Astrocyte (in vitro differentiated cells and primary cell): ENCODE measurements around the gene AUNIP. TPM values are rescaled to one million over a fixed set of nuclear protein-coding genes. Genes with fewer than 3 reads are reported as not detected.

Source experiments
- DNase-seq: peaks from one replicate; pipeline ENCODE4 v3.0.0-alpha.2; 2010; ENCODE audit warnings: low read depth
- FAIRE-seq: peaks from 2 replicates; lab custom pipeline; 2011; peaks lifted over from hg19 to GRCh38; lab: Jason Lieb, UNC
- H2AFZ ChIP-seq: 2 replicates; pipeline ENCODE4 v1.6.0; 2012; ENCODE audit warnings: low read depth, low read length, inconsistent platforms
- H3K27ac ChIP-seq: 2 replicates; pipeline ENCODE4 v1.5.1; 2011; ENCODE audit warnings: low read depth, low read length, inconsistent platforms
- H3K27me3 ChIP-seq: 2 replicates; pipeline ENCODE4 v1.6.0; 2011; ENCODE audit warnings: low read length, inconsistent platforms; ENCODE audit not compliant: insufficient read depth
- H3K36me3 ChIP-seq: 2 replicates; pipeline ENCODE4 v1.5.1; 2011; ENCODE audit warnings: low read length, inconsistent platforms; ENCODE audit not compliant: insufficient read depth
- H3K4me1 ChIP-seq: 2 replicates; pipeline ENCODE4 v1.5.1; 2011; ENCODE audit warnings: low read length, inconsistent platforms; ENCODE audit not compliant: insufficient read depth
- H3K4me2 ChIP-seq: 2 replicates; pipeline ENCODE4 v1.6.0; 2012; ENCODE audit warnings: low read length, inconsistent platforms
- H3K4me3 ChIP-seq: 2 replicates; pipeline ENCODE4 v1.5.1; 2011; ENCODE audit warnings: low read depth, mild to moderate bottlenecking, low read length, inconsistent platforms; ENCODE audit not compliant: insufficient read depth
- H3K79me2 ChIP-seq: 2 replicates; pipeline ENCODE4 v1.6.0; 2012; ENCODE audit warnings: mild to moderate bottlenecking, low read length, inconsistent platforms; ENCODE audit not compliant: insufficient read depth
- H3K9ac ChIP-seq: 2 replicates; pipeline ENCODE4 v1.6.0; 2012; ENCODE audit warnings: mild to moderate bottlenecking, low read length, inconsistent platforms
- H3K9me3 ChIP-seq: 2 replicates; pipeline ENCODE4 v1.5.1; 2012; ENCODE audit warnings: low read depth, mild to moderate bottlenecking, low read length, inconsistent platforms; ENCODE audit not compliant: insufficient read depth
- H4K20me1 ChIP-seq: 2 replicates; pipeline ENCODE4 v1.6.0; 2012; ENCODE audit warnings: low read length, inconsistent platforms; ENCODE audit not compliant: insufficient read depth
- H3K27ac Mint-ChIP-seq: one replicate; pipeline ENCODE4 v1.8.0; 2021; ENCODE audit warnings: mild to moderate bottlenecking, mixed read lengths; ENCODE audit not compliant: unreplicated experiment
- H3K27me3 Mint-ChIP-seq: one replicate; pipeline ENCODE4 v1.8.0; 2021; ENCODE audit warnings: low read depth, mixed read lengths; ENCODE audit not compliant: unreplicated experiment
- H3K36me3 Mint-ChIP-seq: one replicate; pipeline ENCODE4 v1.8.0; 2021; ENCODE audit warnings: low read depth, mixed read lengths; ENCODE audit not compliant: unreplicated experiment
- H3K4me1 Mint-ChIP-seq: one replicate; pipeline ENCODE4 v1.8.0; 2021; ENCODE audit warnings: low read depth, mixed read lengths; ENCODE audit not compliant: unreplicated experiment
- H3K4me3 Mint-ChIP-seq: one replicate; pipeline ENCODE4 v1.8.0; 2021; ENCODE audit warnings: mild to moderate bottlenecking, moderate library complexity, mixed read lengths; ENCODE audit not compliant: unreplicated experiment
- H3K9me3 Mint-ChIP-seq: one replicate; pipeline ENCODE4 v1.8.0; 2021; ENCODE audit warnings: mild to moderate bottlenecking, mixed read lengths; ENCODE audit not compliant: unreplicated experiment
- CTCF ChIP-seq: IDR thresholded peaks from 2 replicates; pipeline ENCODE4 v1.5.1; 2011; ENCODE audit warnings: low read depth, mild to moderate bottlenecking, inconsistent platforms, low read length, moderate library complexity; ENCODE audit not compliant: insufficient read depth
- EZH2 ChIP-seq: IDR thresholded peaks from 2 replicates; pipeline ENCODE4 v1.6.1; 2012; ENCODE audit warnings: mild to moderate bottlenecking, low read length, inconsistent platforms; ENCODE audit not compliant: insufficient read depth
- total RNA-seq: library from RNA; stranded (reverse); gene quantifications from 2 replicates; pipeline ENCODE4 v1.2.1, GENCODE V29; 2021

The AUNIP gene
- total RNA-seq, 1 donor from 2014 or later: 2.1 TPM

GRCh38 chr1:25899792-25900191 is 40.5 kb upstream of the AUNIP start:
- H3K79me2 ChIP-seq: peaks cover 55% of the 10 kb centered on the region
- no peaks in the 10 kb centered on the region for H3K27me3 Mint-ChIP-seq
- H3K27ac Mint-ChIP-seq: no peak overlapping the region
- peaks cover 46% of the 10 kb centered on the region for H3K36me3 ChIP-seq
- peaks cover 20% of the 10 kb centered on the region for H3K4me1 ChIP-seq
- no peaks in the 10 kb centered on the region for H3K27me3 ChIP-seq
- DNase-seq (no peak), FAIRE-seq (no peak)
- H3K9me3 Mint-ChIP-seq: no peaks in the 10 kb centered on the region
- TF ChIP-seq CTCF: no peak
- no peak for TF ChIP-seq EZH2
- no peak overlapping the region for H2AFZ ChIP-seq
- peaks cover 20% of the 10 kb centered on the region for H3K36me3 Mint-ChIP-seq
- H3K9me3 ChIP-seq: no peaks in the 10 kb centered on the region
- H3K9ac ChIP-seq: no peak overlapping the region
- peaks cover 9% of the 10 kb centered on the region for H4K20me1 ChIP-seq
- no peak overlapping the region for H3K4me3 Mint-ChIP-seq
- peaks cover 25% of the 10 kb centered on the region for H3K4me1 Mint-ChIP-seq
- no peak overlapping the region for H3K4me3 ChIP-seq
- H3K27ac ChIP-seq: no peak overlapping the region
- no peak overlapping the region for H3K4me2 ChIP-seq

- DNase-seq: no peak
- H3K27ac Mint-ChIP-seq: no peak overlapping the region
- peaks cover 14% of the 10 kb centered on the region for H3K4me1 ChIP-seq
These were observed 39.2 kb upstream of the AUNIP start for GRCh38 chr1:25898223-25899015.

More at GRCh38 chr1:25898223-25899015, 39.2 kb upstream of the AUNIP start:
- Histone ChIP-seq H3K4me2 (no peak overlapping the region), H3K9ac (no peak overlapping the region), H3K27me3 (no peaks in the 10 kb centered on the region), H3K4me3 (no peak overlapping the region), H3K36me3 (peaks cover 46% of the 10 kb centered on the region), H4K20me1 (peaks cover 9% of the 10 kb centered on the region), H3K27ac (no peak overlapping the region), H3K9me3 (no peaks in the 10 kb centered on the region), H2AFZ (no peak overlapping the region), H3K79me2 (peaks cover 41% of the 10 kb centered on the region)
- Mint-ChIP-seq H3K4me1 (peaks cover 19% of the 10 kb centered on the region), H3K4me3 (no peak overlapping the region), H3K36me3 (peaks cover 23% of the 10 kb centered on the region), H3K9me3 (no peaks in the 10 kb centered on the region), H3K27me3 (no peaks in the 10 kb centered on the region)
- no peak for TF ChIP-seq CTCF
- no peak for TF ChIP-seq EZH2
- no peak for FAIRE-seq
